Gastroesophageal sphincter (tissue), 4 donors: ENCODE results near the gene LRRFIP1. TPM values are rescaled to one million over a fixed set of nuclear protein-coding genes. Genes with fewer than 3 reads are reported as not detected.

Experiments
- ATAC-seq: fragments of 150-250 bp; one replicate; pipeline ENCODE4 v1.9.1; 2016; ENCODE audit warnings: mild to moderate bottlenecking, moderate library complexity
- H3K27ac ChIP-seq, 4 donors: fragments of 200-600 bp; sonication (generic) in 3 of 4; 1 replicate in 3 of 4; 2 replicates in 1 of 4; pipeline ENCODE4 v1.5.1; 2016 to 2019
- H3K27me3 ChIP-seq: fragments of 200-600 bp; sonication (generic); one replicate; pipeline ENCODE4 v1.5.1; 2019
- H3K36me3 ChIP-seq, 2 donors: fragments of 200-600 bp; sonication (generic); one replicate each; pipeline ENCODE4 v1.5.1; 2019; ENCODE audit warnings: control low read depth in 1 of 2
- H3K4me1 ChIP-seq, 3 donors: fragments of 200-600 bp; sonication (generic); 1 replicate in 2 of 3; 2 replicates in 1 of 3; pipeline ENCODE4 v1.5.1; 2016 to 2019; ENCODE audit warnings: control low read depth in 2 of 3
- H3K4me3 ChIP-seq, 2 donors: fragments of 200-600 bp; sonication (generic); one replicate each; pipeline ENCODE4 v1.5.1; 2019; ENCODE audit warnings: mild to moderate bottlenecking in 1 of 2, moderate library complexity in 1 of 2
- H3K9me3 ChIP-seq, 3 donors: fragments of 200-600 bp; sonication (generic); one replicate each; pipeline ENCODE4 v1.5.1; 2017 to 2019; ENCODE audit warnings: control low read depth in 2 of 3
- EP300 ChIP-seq: sonication (generic); formaldehyde crosslinking; IDR thresholded peaks from one replicate; pipeline ENCODE4 v1.6.1; 2017; ENCODE audit warnings: antibody characterized with exemption, mild to moderate bottlenecking
- POLR2A ChIP-seq, 2 donors: fragments of 450-650 bp; IDR thresholded peaks; one replicate each; pipeline ENCODE4 v1.6.1; 2017; ENCODE audit warnings: antibody characterized with exemption in 2 of 2, mild to moderate bottlenecking in 2 of 2, moderate library complexity in 1 of 2
- POLR2AphosphoS5 ChIP-seq: sonication (generic); formaldehyde crosslinking; IDR thresholded peaks from one replicate; pipeline ENCODE4 v1.6.1; 2017; ENCODE audit warnings: antibody characterized with exemption
- WGBS, 2 donors: methylation state at CpG; one replicate each; pipeline ENCODE4 v1.1.5; 2018; ENCODE audit warnings: low coverage in 1 of 2; 5-methylcytosine and 5-hydroxymethylcytosine counted together
- total RNA-seq, 4 donors: library from RNA; depleted of rRNA; stranded (reverse); fragments of >200 nt; gene quantifications; one replicate each; pipeline ENCODE4 v1.1.0, GENCODE V29; 2016
- TF ChIP-seq, protein P1 (sequence below), 4 experiments: fragments of 200-600 bp in 2 of 4; fragments of 450-650 bp in 2 of 4; sonication (generic) in 1 of 4; IDR thresholded peaks; one replicate each; pipeline ENCODE4 v1.5.1; 2017 to 2019; ENCODE audit warnings: antibody characterized with exemption in 4 of 4, mild to moderate bottlenecking in 2 of 4, moderate library complexity in 2 of 4

LRRFIP1 gene
- total RNA-seq, 4 donors from 2014 or later: 164 to 225 (median 179) TPM

DNA sequence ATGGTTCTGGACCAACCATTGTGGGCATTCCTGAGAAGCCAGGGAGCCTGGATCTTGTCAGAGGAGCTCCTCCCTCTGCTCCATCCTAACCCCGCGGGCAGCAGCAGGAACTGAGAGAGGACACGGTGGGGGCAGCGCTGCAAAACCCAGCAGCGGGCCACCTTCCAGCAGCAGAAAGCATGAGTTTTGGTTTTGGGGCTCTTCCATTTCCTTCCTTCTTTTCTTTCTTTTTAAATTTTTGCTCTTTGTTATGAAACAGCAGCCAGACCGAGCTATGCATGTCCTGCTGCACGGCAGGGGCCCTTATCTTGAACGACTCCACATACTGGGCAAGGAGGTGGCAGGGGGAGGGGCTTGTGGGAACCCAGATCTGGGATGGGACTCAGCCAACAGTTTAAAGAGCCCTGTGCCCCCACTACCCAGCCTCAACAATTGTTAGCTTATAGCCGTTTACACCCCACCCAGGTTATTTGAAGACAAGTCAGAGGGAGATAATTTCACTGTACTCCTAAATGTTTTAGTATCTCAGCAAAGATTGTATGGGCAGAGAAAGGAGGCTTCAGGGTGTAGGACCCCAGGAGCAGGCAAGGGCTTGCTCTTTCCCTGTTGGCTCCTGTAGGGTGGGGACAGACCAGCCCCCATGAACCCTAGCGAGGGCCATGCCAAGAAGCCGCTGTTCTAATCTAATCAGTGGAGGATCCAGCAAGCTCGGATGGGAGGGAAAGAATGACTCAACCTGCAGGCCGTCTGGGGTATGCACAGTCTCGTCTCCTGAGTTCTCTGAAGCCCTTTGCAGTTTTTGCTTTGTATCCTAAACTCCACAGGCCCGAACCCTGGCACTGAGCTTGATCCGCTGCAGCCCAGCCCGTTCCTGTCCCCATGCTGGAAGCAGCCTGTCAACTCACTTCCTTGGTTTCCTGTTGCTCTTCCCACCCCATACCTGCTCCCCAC is 75.3 kb downstream of the LRRFIP1 start:
- no peaks in the 10 kb centered on the region for H3K9me3 ChIP-seq
- H3K27me3 ChIP-seq: no peaks in the 10 kb centered on the region
- peaks cover 44 to 100% (median 86%) of the 10 kb centered on the region in 3 donors for H3K4me1 ChIP-seq
- peak overlapping the region; percentile 70 to 100 (median 99) for H3K27ac ChIP-seq
- peak overlapping the region in 1 of 2 donors; percentile 19 for H3K4me3 ChIP-seq
- peak; percentile 54 for ATAC-seq
- WGBS, 2 donors: 2% methylated on average over 10 to 17 of the region's 17 CpGs
- no peaks in the 10 kb centered on the region for H3K36me3 ChIP-seq
- TF ChIP-seq, protein P1, sequence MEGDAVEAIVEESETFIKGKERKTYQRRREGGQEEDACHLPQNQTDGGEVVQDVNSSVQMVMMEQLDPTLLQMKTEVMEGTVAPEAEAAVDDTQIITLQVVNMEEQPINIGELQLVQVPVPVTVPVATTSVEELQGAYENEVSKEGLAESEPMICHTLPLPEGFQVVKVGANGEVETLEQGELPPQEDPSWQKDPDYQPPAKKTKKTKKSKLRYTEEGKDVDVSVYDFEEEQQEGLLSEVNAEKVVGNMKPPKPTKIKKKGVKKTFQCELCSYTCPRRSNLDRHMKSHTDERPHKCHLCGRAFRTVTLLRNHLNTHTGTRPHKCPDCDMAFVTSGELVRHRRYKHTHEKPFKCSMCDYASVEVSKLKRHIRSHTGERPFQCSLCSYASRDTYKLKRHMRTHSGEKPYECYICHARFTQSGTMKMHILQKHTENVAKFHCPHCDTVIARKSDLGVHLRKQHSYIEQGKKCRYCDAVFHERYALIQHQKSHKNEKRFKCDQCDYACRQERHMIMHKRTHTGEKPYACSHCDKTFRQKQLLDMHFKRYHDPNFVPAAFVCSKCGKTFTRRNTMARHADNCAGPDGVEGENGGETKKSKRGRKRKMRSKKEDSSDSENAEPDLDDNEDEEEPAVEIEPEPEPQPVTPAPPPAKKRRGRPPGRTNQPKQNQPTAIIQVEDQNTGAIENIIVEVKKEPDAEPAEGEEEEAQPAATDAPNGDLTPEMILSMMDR (IDR thresholded peaks at IDR 0.05): no peak
- peak; percentile 48 for TF ChIP-seq POLR2AphosphoS5

DNA sequence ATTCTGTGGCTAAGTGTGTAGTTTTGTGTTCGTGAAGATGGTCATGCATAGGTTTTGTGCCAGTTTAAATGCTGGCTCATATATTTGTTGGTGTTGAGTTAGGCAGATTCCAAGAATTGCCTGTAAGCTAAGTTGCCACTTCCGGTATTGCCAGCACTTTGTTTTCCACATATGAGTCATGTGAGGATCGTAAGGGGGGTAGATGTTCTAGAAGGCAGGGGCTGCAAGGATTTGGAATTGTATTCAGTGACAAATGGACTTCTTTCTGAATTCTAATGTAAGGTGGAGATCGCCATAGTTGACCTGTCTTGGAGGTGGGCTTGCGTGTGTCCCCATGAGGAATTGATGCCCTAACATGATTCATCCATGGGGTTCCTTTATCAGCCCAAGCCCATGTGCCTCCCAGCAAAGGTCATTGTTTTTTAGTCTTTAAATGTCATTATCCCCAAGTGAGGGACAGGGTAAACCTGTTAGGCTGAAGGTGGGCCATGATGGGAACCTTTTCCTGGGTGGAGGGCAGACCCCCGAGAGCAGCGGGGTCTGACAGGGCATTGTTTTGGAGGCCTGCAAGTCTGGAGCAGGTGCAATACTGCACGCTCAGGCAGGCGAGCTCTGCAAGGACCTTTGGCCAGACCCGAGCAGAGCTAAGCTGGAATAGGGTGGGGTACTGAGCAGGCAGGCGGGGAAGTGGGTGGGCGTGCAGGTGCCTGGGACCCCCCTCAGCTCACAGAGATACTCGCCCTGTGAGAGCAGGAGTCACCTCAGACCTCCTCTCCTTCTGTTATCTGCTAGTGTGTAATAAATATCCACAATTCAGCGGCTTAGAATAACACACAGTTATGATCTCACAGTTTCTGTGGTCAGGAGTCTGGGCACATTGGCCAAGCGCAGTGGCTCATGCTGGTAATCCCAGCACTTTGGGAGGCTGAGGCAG is 77.4 kb downstream of the LRRFIP1 start:
- TF ChIP-seq EP300 (no peak), POLR2AphosphoS5 (peak; percentile 92), POLR2A (IDR thresholded peaks at IDR 0.05) (no peak)
- TF ChIP-seq, protein P1 (IDR thresholded peaks at IDR 0.05): no peak
- peak overlapping the region; percentile 70 to 100 (median 99) for H3K27ac ChIP-seq
- H3K4me1 ChIP-seq: peaks cover 44 to 100% (median 78%) of the 10 kb centered on the region in 3 donors
- no peak overlapping the region for H3K4me3 ChIP-seq
- no peaks in the 10 kb centered on the region for H3K9me3 ChIP-seq
- 59 to 67% methylated on average over 3 of the region's 15 CpGs for WGBS, 2 donors
- peaks cover 0 to 5% of the 10 kb centered on the region in 2 donors for H3K36me3 ChIP-seq
- H3K27me3 ChIP-seq: no peaks in the 10 kb centered on the region
- no peak for ATAC-seq

DNA sequence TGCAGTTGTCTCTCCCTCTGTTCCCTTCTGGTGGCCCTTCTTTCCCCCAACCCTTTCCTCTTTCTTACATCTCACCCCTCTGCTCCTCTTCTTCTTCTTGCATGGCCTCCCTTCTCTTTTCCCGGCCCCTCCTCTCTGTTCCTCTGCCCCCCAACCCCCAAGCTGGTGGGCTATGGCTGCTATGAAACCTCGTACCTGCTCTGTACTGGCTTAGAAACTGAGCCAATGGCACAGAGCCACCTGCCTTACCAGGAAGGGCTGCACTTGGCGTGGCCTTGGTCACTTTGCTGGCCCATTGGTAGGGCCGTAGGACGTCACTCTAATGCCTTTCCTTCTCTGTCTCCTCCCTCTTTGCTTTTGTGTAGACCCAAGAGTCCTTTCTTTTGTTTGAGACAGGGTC is 78.9 kb downstream of the LRRFIP1 start:
- no peaks in the 10 kb centered on the region for H3K9me3 ChIP-seq
- no peak overlapping the region for H3K4me3 ChIP-seq
- ATAC-seq: no peak
- no peaks in the 10 kb centered on the region for H3K27me3 ChIP-seq
- peak overlapping the region; percentile 75 to 100 (median 94) for H3K27ac ChIP-seq
- H3K4me1 ChIP-seq: peaks cover 30 to 87% (median 63%) of the 10 kb centered on the region in 3 donors
- 72 to 100% methylated on average over 3 to 5 of the region's 5 CpGs for WGBS, 2 donors
- TF ChIP-seq POLR2A (IDR thresholded peaks at IDR 0.05) (no peak), EP300 (no peak), POLR2AphosphoS5 (no peak)
- TF ChIP-seq, protein P1 (IDR thresholded peaks at IDR 0.05): no peak
- H3K36me3 ChIP-seq: peaks cover 0 to 17% of the 10 kb centered on the region in 2 donors

GRCh38 chr2:237708065-237708398 is 80.6 kb downstream of the LRRFIP1 start:
- no peak for ATAC-seq
- Histone ChIP-seq H3K4me1 (peaks cover 18 to 87% (median 46%) of the 10 kb centered on the region in 3 donors), H3K36me3 (peaks cover 0 to 25% of the 10 kb centered on the region in 2 donors), H3K27me3 (no peaks in the 10 kb centered on the region), H3K27ac (peak overlapping the region; percentile 75 to 100 (median 94)), H3K9me3 (no peaks in the 10 kb centered on the region), H3K4me3 (peak overlapping the region in 1 of 2 donors; percentile 11)
- 74 to 80% methylated on average over 2 of the region's 3 CpGs for WGBS, 2 donors
- no peak for TF ChIP-seq EP300
- no peak for TF ChIP-seq POLR2AphosphoS5
- no peak for TF ChIP-seq POLR2A (IDR thresholded peaks at IDR 0.05)
- TF ChIP-seq, protein P1 (IDR thresholded peaks at IDR 0.05): peak in 1 of 4 experiments; percentile 30
